ENCODE results near the gene DENND1A.

Gene DENND1A

DNA sequence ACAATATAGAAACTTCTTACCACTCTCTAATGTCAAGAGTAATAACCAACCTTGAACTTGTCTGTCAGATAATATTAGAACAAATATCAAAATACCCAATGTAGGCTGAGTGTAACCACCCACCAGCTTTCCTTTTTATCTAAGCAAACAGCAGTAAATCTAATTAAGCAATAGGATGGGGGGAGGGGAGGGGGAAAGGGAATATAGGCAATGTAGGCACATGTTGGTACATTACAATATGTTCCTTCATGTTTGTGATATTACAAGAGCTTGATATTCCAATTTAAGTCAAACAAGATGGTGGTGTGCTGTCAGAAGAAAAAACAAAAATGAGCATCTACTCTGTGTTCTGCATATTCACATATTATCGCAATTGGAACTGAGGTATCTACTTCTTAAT is 158.2 kb downstream of the DENND1A start:
- TF ChIP-seq, protein P1, sequence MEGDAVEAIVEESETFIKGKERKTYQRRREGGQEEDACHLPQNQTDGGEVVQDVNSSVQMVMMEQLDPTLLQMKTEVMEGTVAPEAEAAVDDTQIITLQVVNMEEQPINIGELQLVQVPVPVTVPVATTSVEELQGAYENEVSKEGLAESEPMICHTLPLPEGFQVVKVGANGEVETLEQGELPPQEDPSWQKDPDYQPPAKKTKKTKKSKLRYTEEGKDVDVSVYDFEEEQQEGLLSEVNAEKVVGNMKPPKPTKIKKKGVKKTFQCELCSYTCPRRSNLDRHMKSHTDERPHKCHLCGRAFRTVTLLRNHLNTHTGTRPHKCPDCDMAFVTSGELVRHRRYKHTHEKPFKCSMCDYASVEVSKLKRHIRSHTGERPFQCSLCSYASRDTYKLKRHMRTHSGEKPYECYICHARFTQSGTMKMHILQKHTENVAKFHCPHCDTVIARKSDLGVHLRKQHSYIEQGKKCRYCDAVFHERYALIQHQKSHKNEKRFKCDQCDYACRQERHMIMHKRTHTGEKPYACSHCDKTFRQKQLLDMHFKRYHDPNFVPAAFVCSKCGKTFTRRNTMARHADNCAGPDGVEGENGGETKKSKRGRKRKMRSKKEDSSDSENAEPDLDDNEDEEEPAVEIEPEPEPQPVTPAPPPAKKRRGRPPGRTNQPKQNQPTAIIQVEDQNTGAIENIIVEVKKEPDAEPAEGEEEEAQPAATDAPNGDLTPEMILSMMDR (IDR thresholded peaks at IDR 0.05; ENCODE audit: low read depth, low read length, missing control alignments) = no peak
- no peak for DNase-seq (ENCODE audit: low read depth)
- in situ Hi-C loops (cut with HindIII; ENCODE audit: low sequenced_read_pairs) = no loop called here
- no peak overlapping the region for H3K4me3 ChIP-seq (ENCODE audit: low read depth, low read length)

GRCh38 chr9:123769719-123770118 is 160.2 kb downstream of the DENND1A start:
- TF ChIP-seq, protein P1 (IDR thresholded peaks at IDR 0.05; ENCODE audit: low read depth, low read length, missing control alignments) = no peak
- no peak for DNase-seq (ENCODE audit: low read depth)
- in situ Hi-C loops (cut with HindIII; ENCODE audit: low sequenced_read_pairs) = no loop called here
- H3K4me3 ChIP-seq (ENCODE audit: low read depth, low read length) = no peak overlapping the region

- H3K4me3 ChIP-seq (ENCODE audit: low read depth, low read length) = no peak overlapping the region
- in situ Hi-C loops (cut with HindIII; ENCODE audit: low sequenced_read_pairs) = no loop called here
- no peak for DNase-seq (ENCODE audit: low read depth)
These were observed 165.9 kb downstream of the DENND1A start for GRCh38 chr9:123763910-123764588.

GRCh38 chr9:123761905-123762605 is 167.9 kb downstream of the DENND1A start:
- H3K4me3 ChIP-seq (ENCODE audit: low read depth, low read length) = no peak overlapping the region
- in situ Hi-C loops (cut with HindIII; ENCODE audit: low sequenced_read_pairs) = no loop called here
- TF ChIP-seq, protein P1 (IDR thresholded peaks at IDR 0.05; ENCODE audit: low read depth, low read length, missing control alignments) = no peak
- peak; percentile 44 for DNase-seq (ENCODE audit: low read depth)

More at GRCh38 chr9:123763910-123764588, 165.9 kb downstream of the DENND1A start:
- TF ChIP-seq, protein P1 (IDR thresholded peaks at IDR 0.05; ENCODE audit: low read depth, low read length, missing control alignments) = no peak

- H3K4me3 ChIP-seq (ENCODE audit: low read depth, low read length) = no peak overlapping the region
- TF ChIP-seq, protein P1 (IDR thresholded peaks at IDR 0.05; ENCODE audit: low read depth, low read length, missing control alignments) = no peak
- in situ Hi-C loops (cut with HindIII; ENCODE audit: low sequenced_read_pairs) = no loop called here
- no peak for DNase-seq (ENCODE audit: low read depth)
These were observed 172.0 kb downstream of the DENND1A start for GRCh38 chr9:123757960-123758359.

- in situ Hi-C loops (cut with HindIII; ENCODE audit: low sequenced_read_pairs) = no loop called here
- H3K4me3 ChIP-seq (ENCODE audit: low read depth, low read length) = no peak overlapping the region
- TF ChIP-seq, protein P1 (IDR thresholded peaks at IDR 0.05; ENCODE audit: low read depth, low read length, missing control alignments) = no peak
- DNase-seq (ENCODE audit: low read depth) = no peak
These were observed 172.4 kb downstream of the DENND1A start for GRCh38 chr9:123757547-123757946.
